GM19025 (cell line): ENCODE measurements around the gene FBXW11.
A peak's percentile ranks its signal among the peaks of the same experiment; 100 is the strongest.
"Not testable (repeated sequence)": the region's sequence is repeated elsewhere in the genome, so short reads cannot be mapped to it uniquely, and the experiment has no call there.

Experiments used
- ATAC-seq: cut with Tn5 transposase; IDR thresholded peaks from one replicate; pipeline ENCODE4 v1.9.1; 2021; ENCODE audit warnings: mild to moderate bottlenecking, low read depth, moderate library complexity; ENCODE audit not compliant: unreplicated experiment

Gene FBXW11

GRCh38 chr5:172020110-172020786 is 13.8 kb upstream of the FBXW11 start:
- ATAC-seq: not testable (repeated sequence)

GRCh38 chr5:172015346-172015745 is 8.9 kb upstream of the FBXW11 start:
- no peak for ATAC-seq

- ATAC-seq: no peak
Measured at GRCh38 chr5:172010278-172010677, 3.8 kb upstream of the FBXW11 start.

- ATAC-seq: no peak
Measured at GRCh38 chr5:172009536-172010270, 3.3 kb upstream of the FBXW11 start.

GRCh38 chr5:172008689-172009141 is 2.3 kb upstream of the FBXW11 start:
- ATAC-seq: no peak

DNA sequence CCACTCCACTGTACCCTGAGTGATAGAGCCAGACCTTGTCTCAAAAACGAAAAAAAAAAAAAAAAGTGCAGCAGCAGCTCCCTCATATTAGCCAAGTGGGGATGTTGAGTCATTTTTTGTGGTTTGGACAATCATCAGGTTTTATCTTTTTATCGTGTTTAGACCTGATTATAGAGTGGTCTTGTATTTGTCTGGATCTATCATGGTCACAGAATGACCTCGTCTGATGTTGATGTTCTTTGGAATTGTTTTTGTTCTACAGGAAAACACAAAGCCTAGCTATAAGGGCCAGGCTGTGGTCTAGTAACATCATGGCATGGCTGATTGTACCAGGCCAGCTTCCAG is 1.6 kb upstream of the FBXW11 start:
- ATAC-seq: no peak

GRCh38 chr5:172007175-172008110 is 1.0 kb upstream of the FBXW11 start:
- ATAC-seq: no peak

GRCh38 chr5:172005708-172006320 is 624 bp downstream of the FBXW11 start:
- ATAC-seq: peak; percentile 0

DNA sequence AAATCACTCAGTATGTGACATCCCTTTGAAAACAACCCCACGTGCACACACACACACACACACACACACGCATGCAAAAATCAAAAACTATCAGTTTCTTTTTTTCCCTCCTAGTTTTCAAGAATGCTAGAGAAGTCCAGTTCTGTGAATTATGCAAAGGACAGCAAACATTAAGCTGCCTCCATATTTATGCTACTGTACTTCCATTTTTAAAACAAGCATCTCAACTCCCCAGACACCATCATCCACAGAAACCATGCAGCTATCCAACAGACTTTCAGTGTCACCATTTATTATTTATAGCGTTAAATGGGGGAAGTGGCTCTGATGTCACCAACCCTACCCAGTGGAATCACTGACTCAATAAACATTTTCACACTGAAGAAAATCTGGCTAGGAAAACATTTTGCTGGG is 1.6 kb downstream of the FBXW11 start:
- no peak for ATAC-seq

GRCh38 chr5:172003746-172004145 is 2.7 kb downstream of the FBXW11 start:
- ATAC-seq: no peak

DNA sequence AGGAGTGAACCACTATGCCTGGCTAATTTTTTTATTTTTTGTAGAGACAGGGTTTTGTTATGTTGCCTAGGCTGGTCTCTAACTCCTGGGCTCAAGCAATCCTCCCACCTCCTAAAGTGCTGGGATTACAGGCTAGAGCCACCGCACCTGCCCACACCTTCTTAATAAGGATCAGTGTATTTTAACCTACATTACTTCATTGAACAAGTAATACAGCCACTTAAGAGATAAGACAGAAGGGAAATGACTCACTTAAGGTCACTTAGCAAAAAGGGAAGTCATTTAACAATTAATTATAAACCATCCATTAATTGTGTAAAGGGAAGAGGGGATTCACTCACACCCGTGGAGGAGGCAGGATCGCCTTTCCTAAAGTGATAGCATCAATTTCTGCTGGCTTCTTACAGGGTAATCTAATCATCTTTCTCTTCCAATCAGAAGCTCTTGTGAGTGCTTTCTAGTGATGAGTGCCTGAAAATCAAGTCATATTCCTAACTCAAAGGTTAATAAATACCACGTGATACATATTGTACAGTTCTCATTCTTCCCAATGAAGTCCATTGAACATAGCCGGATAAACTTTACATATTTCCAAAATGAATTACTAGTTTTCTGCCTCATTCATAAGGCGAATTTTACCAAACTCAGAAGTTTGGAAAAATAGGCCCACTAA is 3.5 kb downstream of the FBXW11 start:
- no peak for ATAC-seq

DNA sequence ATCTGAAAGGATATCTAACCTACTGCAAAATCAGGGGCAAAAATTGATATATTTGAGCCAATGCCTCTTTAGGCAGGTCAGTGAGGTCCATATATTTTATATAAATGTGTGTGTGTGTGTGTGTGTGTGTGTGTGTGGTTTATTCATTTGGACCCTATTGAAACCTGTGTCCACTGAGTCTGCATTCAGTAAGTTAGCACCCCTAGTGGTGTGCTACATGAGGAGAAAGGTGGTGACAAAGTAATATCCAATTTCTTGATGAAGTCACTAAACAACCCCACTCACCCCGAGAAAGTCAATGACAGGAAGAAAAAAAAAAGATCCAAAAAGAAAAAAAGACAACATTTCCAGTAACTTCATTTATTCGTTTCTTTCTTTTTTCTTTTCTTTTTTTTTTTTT is 4.1 kb downstream of the FBXW11 start:
- no peak for ATAC-seq

DNA sequence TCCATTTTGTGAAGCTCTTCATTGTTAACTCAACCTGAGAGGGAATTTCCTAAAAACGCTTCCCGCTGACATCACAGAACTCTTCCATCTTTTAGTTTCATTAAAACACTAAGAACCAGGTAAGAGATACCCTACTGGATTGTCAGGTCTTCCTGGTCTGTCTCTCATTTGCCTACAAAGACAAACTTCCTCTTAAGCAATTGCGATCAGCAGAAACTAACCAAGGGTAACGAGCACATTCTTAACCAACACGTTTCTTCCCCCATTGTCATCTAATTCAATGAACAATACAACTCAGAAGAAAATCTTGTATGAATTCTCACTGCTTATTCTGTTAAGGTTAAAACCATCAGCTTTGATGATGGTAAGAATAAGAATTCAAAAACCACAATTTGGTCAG is 6.6 kb downstream of the FBXW11 start:
- ATAC-seq: no peak

GRCh38 chr5:171999100-171999499 is 7.3 kb downstream of the FBXW11 start:
- ATAC-seq: no peak

GRCh38 chr5:171997011-171997410 is 9.4 kb downstream of the FBXW11 start:
- no peak for ATAC-seq

- no peak for ATAC-seq
Measured at GRCh38 chr5:171992813-171993212, 13.6 kb downstream of the FBXW11 start.

- no peak for ATAC-seq
Measured at GRCh38 chr5:171992305-171992704, 14.1 kb downstream of the FBXW11 start.

GRCh38 chr5:171990713-171991015 is 15.8 kb downstream of the FBXW11 start:
- no peak for ATAC-seq

DNA sequence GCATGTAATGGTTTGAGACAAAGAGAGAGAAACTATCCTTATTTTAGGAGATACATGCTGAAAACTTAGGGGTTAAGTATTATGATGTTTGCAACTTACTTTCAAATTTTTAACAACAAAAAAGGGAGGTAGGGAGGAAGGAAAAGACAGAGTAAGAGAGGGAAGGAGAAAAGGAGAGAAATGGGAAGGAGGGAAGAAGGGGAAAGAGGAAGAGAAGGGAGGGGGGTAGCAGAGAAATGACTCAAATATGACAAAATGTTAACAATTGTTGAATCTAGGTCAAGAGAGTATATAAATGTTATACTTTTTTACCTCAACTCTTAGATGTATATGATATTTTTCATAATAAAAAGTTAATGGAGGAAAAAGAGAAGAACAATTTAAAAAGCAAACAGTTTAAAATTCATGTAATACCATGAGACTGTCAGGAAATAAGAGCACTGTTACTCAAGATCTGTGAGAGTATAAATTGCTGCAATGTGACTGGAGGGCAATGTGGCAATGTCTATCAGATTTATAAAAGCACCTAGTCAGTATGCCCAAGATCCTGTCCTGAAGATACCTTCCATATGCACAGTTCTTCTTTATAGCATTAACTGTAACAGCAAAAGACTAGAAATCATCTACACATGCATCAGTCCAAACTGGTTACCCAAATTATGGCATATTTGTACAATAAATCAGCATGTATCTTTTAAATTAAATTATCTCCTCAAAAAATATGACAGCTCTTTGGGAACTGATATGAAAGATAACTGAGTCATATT is 16.3 kb downstream of the FBXW11 start:
- no peak for ATAC-seq

DNA sequence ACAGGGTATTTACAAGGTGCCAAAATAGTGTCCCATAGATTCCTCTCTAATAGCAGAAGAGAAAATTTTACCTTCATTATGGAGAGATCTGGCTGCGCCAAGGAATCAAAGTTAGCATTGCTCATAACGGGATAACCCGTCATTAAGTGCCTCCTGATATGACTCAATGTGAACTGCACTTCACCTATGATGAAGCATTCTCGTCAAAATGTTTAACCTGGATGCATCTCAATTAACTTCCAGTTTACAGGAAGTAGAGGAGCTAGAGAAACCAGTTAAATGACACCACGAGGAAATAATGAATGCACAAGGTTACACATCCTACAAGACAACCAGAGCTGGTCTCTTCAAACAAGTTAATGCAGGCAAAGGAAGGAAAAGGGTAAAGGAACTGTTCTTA is 17.2 kb downstream of the FBXW11 start:
- ATAC-seq: peak; percentile 78
